T-cell (primary cell): ENCODE results near the gene FAM13A. TPM values are rescaled to one million over a fixed set of nuclear protein-coding genes. Genes with fewer than 3 reads are reported as not detected.

Experiments
- ATAC-seq, 4 experiments: fragments of 200-7000 bp in 3 of 4; fragments of 150-1000 bp in 1 of 4; cut with Tn5 transposase; replicated peaks in 1 of 4; 1 replicate in 3 of 4; 2 replicates in 1 of 4; pipeline ENCODE4 v1.10.0; 2021; ENCODE audit warnings: moderate library complexity in 3 of 4, mild to moderate bottlenecking in 2 of 4, moderate number of reproducible peaks in 1 of 4
- CTCF ChIA-PET, 2 donors: fragments of 300-600 bp; sonication (Branson Sonifier 250); formaldehyde crosslinking; loops; one replicate each; lab custom pipeline; 2022; ENCODE audit warnings: antibody characterized with exemption in 2 of 2; lab: Charles Lee
- POLR2A ChIA-PET, 2 donors: fragments of 300-600 bp; sonication (Branson Sonifier 250); formaldehyde crosslinking; loops; one replicate each; lab custom pipeline; 2022; ENCODE audit warnings: antibody characterized with exemption in 2 of 2; lab: Charles Lee
- DNase-seq, 35 experiments: peaks; one replicate each; pipeline versions ENCODE4 v3.0.0 to v3.0.0-alpha.2; 2013 to 2023
- H3K27ac ChIP-seq: one replicate; pipeline ENCODE4 v1.5.1; 2013; ENCODE audit warnings: low read length
- H3K27me3 ChIP-seq, 2 experiments: replicated peaks in 1 of 2; 1 replicate in 1 of 2; 2 replicates in 1 of 2; pipeline versions ENCODE4 v1.6.1 to v1.7.0; 2013; ENCODE audit warnings: low read length in 1 of 2, mixed read lengths in 1 of 2; ENCODE audit not compliant: control insufficient read depth in 2 of 2, insufficient read depth in 2 of 2; ENCODE audit errors: extremely low read depth in 1 of 2
- H3K36me3 ChIP-seq, 2 donors: 1 replicate in 1 of 2; 2 replicates in 1 of 2; pipeline versions ENCODE4 v1.6.1 to v1.7.0; 2013; ENCODE audit warnings: low read length in 1 of 2; ENCODE audit not compliant: control insufficient read depth in 2 of 2, insufficient read depth in 1 of 2; ENCODE audit errors: extremely low read depth in 1 of 2
- H3K4me1 ChIP-seq, 2 experiments: 1 replicate in 1 of 2; 2 replicates in 1 of 2; pipeline versions ENCODE4 v1.6.1 to v1.7.0; 2013; ENCODE audit warnings: low read length in 2 of 2, mixed read lengths in 1 of 2; ENCODE audit not compliant: insufficient read depth in 2 of 2, control insufficient read depth in 1 of 2; ENCODE audit errors: extremely low read depth in 1 of 2
- H3K4me3 ChIP-seq, 2 donors: 1 replicate in 1 of 2; 2 replicates in 1 of 2; pipeline versions ENCODE4 v1.5.1 to v1.7.0; 2013; ENCODE audit warnings: mild to moderate bottlenecking in 2 of 2, low read length in 1 of 2, moderate library complexity in 1 of 2; ENCODE audit not compliant: control insufficient read depth in 1 of 2; ENCODE audit errors: extremely low read depth in 1 of 2
- H3K9me3 ChIP-seq: 2 replicates; pipeline ENCODE4 v1.7.0; 2013
- H3K27ac Mint-ChIP-seq, 2 donors: one replicate each; pipeline ENCODE4 v1.8.0; 2020 to 2021; ENCODE audit warnings: mild to moderate bottlenecking in 2 of 2, mixed read lengths in 2 of 2
- H3K27me3 Mint-ChIP-seq, 2 donors: one replicate each; pipeline ENCODE4 v1.8.0; 2021 to 2022; ENCODE audit warnings: mixed read lengths in 2 of 2
- H3K36me3 Mint-ChIP-seq: one replicate; pipeline ENCODE4 v1.8.0; 2021; ENCODE audit warnings: mixed read lengths
- H3K4me1 Mint-ChIP-seq, 3 donors: one replicate each; pipeline ENCODE4 v1.8.0; 2020 to 2022; ENCODE audit warnings: mixed read lengths in 3 of 3, mild to moderate bottlenecking in 1 of 3
- H3K4me3 Mint-ChIP-seq, 3 donors: one replicate each; pipeline ENCODE4 v1.8.0; 2020 to 2022; ENCODE audit warnings: mild to moderate bottlenecking in 3 of 3, mixed read lengths in 3 of 3, moderate library complexity in 3 of 3
- H3K9me3 Mint-ChIP-seq, 3 donors: one replicate each; pipeline ENCODE4 v1.8.0; 2020 to 2022; ENCODE audit warnings: mixed read lengths in 3 of 3
- WGBS: methylation state at CpG from one replicate; pipeline ENCODE4 v1.1.5; 2013; ENCODE audit warnings: missing lambda C conversion rate; ENCODE audit not compliant: insufficient coverage; 5-methylcytosine and 5-hydroxymethylcytosine counted together
- total RNA-seq, 35 experiments: library from RNA in 6 of 35; stranded (reverse) in 6 of 35; fragments of 120-200 nt in 1 of 35; gene quantifications; one replicate each; pipeline versions ENCODE4 v1.2.1 to v1.2.4 and lab custom pipeline; 2013 to 2026

FAM13A gene
- total RNA-seq, 5 donors from 2014 or later (not counting 1 experiment from before 2014, with no cell fraction given) = 11.3 to 92.9 (median 22.7) TPM

DNA sequence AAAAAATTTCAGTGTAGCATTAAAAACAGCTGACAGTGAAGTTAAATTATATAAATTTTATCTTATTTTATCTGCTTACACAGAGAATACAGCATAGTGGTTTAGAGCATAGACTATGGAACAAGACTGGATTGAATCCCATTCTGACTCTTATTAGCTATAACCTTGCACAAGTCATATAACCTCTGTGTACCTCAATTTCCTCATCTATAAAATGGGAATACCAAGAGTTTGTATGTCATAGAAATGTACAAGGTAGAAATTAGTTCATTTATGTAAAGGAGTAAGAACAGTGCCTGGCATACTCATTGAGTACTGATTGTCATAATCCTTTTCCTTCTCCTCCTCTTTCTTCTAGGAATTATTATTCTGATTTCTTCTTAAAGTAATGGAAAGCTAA is 25.7 kb downstream of the FAM13A start:
- Histone ChIP-seq H3K4me3 (no peak overlapping the region), H3K4me1 (peaks cover 0 to 6% of the 10 kb centered on the region in 2 experiments), H3K27ac (no peak overlapping the region), H3K36me3 (no peaks in the 10 kb centered on the region), H3K9me3 (no peaks in the 10 kb centered on the region), H3K27me3 (no peaks in the 10 kb centered on the region)
- peaks cover 0 to 8% (median 8%) of the 10 kb centered on the region in 3 donors for H3K4me1 Mint-ChIP-seq
- H3K27me3 Mint-ChIP-seq = peaks cover 0 to 1% of the 10 kb centered on the region in 2 donors
- ATAC-seq = no peak
- H3K36me3 Mint-ChIP-seq = peaks cover 5% of the 10 kb centered on the region
- ChIA-PET CTCF (interaction anchor here (0.6 to 1.0 kb wide), 3 partner anchors 9 to 318 kb away, joined by 3 to 5 read pairs (median 3); no protein-coding TSS in a partner anchor), POLR2A (no interaction called here)
- peaks cover 5 to 16% (median 12%) of the 10 kb centered on the region in 3 donors for H3K9me3 Mint-ChIP-seq
- H3K27ac Mint-ChIP-seq = no peak overlapping the region
- DNase-seq = no peak
- H3K4me3 Mint-ChIP-seq = no peak overlapping the region

DNA sequence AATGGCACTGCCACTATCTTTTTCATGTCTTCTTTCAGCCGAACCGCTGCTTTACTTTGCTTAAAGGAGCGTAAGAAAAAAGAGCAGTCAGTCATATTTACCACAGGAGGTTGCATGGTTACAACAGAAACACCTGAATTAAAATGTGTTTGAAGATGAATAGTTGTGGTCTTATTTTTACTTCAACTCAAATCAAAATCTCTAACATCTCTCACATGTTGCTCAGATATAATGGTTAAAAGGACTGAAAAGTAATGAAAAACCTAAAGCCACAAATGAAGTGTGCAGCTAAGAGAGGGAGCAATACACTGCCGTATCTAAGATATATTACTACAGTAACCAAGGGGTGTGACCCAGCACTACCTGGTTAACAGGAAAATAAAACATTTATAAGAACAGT is 27.4 kb downstream of the FAM13A start:
- peaks cover 0 to 6% of the 10 kb centered on the region in 2 experiments for H3K4me1 ChIP-seq
- Mint-ChIP-seq H3K4me1 (peaks cover 0 to 8% (median 8%) of the 10 kb centered on the region in 3 donors), H3K9me3 (no peaks in the 10 kb centered on the region), H3K36me3 (no peaks in the 10 kb centered on the region), H3K4me3 (no peak overlapping the region), H3K27ac (peak overlapping the region; percentile 9 to 17), H3K27me3 (peaks cover 0 to 1% of the 10 kb centered on the region in 2 donors)
- ATAC-seq (peak; percentile 37 to 92 (median 60)), DNase-seq (peak in 2 of 35 experiments; percentile 3 to 39)
- no peaks in the 10 kb centered on the region for H3K36me3 ChIP-seq
- no peaks in the 10 kb centered on the region for H3K27me3 ChIP-seq
- H3K27ac ChIP-seq = peak overlapping the region; percentile 18
- ChIA-PET CTCF (interaction anchor here in 1 of 2 donors (0.6 kb wide), 1 partner anchor 206 kb away, joined by 3 read pairs; no protein-coding TSS in a partner anchor), POLR2A (interaction anchor here in 1 of 2 donors (0.7 kb wide), 1 partner anchor 87 kb away, joined by 4 read pairs; no protein-coding TSS in a partner anchor)
- no CpG with 5 or more reads among the region's 4 CpGs for WGBS
- peak overlapping the region in 1 of 2 donors; percentile 23 for H3K4me3 ChIP-seq
- no peaks in the 10 kb centered on the region for H3K9me3 ChIP-seq

DNA sequence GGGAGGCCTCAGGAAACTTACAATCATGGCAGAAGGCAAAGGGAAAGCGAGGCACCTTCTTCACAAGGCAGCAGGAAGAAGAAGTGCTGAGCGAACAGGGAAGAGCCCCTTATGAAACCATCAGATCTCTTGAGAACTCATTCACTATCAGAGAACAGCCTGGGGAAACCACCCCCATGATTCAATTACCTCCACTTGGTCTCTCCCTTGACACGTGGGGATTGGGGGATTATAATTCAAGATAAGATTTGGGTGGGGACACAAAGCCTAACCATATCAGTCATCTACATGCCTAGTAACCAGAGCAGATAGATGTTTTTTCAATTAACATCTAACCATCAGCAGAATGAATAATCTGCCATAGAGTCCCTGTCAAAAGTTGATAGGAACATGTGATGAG is 30.4 kb downstream of the FAM13A start:
- Mint-ChIP-seq H3K4me1 (peaks cover 4 to 8% (median 8%) of the 10 kb centered on the region in 3 donors), H3K27ac (no peak overlapping the region), H3K9me3 (no peaks in the 10 kb centered on the region), H3K36me3 (no peaks in the 10 kb centered on the region), H3K27me3 (peaks cover 0 to 1% of the 10 kb centered on the region in 2 donors), H3K4me3 (no peak overlapping the region)
- no peaks in the 10 kb centered on the region for H3K9me3 ChIP-seq
- H3K36me3 ChIP-seq = no peaks in the 10 kb centered on the region
- no peaks in the 10 kb centered on the region for H3K27me3 ChIP-seq
- CTCF ChIA-PET = interaction anchor here (0.8 to 7.0 kb wide), 2 partner anchors 208 kb away, joined by 3 to 131 read pairs; no protein-coding TSS in a partner anchor
- H3K27ac ChIP-seq = no peak overlapping the region
- WGBS = no CpG with 5 or more reads among the region's 3 CpGs
- no peak overlapping the region for H3K4me3 ChIP-seq
- ATAC-seq (no peak), DNase-seq (no peak)
- POLR2A ChIA-PET = no interaction called here
- H3K4me1 ChIP-seq = peaks cover 0 to 6% of the 10 kb centered on the region in 2 experiments

DNA sequence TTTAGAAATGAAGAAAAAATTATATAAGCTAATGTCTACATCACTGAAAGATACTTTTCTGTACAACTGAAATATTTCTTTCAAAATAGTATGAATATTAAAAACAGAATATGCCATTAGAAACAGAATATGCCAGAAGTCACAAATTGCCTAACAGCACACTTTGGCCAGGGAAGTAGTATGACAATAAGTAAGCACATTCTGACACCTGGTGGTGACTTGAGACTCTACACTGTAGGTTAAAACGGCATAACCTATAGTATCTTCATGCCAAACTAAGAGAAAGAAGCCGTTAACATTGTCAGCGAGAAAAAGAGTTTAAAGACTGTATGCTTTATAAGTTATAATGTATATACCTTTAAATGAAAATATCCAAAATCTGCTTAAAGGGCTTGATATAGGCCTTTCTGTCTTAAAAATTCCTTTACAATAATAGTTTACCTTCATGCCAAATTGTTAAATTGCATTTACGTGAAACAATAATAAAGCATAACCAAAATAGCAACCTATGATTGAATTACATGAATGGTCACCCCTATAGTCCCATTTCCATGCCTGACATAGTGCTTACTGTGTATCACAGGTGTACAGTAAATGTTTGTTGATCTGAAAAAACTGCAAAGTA is 32.8 kb downstream of the FAM13A start:
- POLR2A ChIA-PET = no interaction called here
- CTCF ChIA-PET = interaction anchor here (0.6 to 7.0 kb wide), 28 partner anchors 20 to 499 kb away, joined by 3 to 131 read pairs (median 5); no protein-coding TSS in a partner anchor
- no peak overlapping the region for H3K27ac Mint-ChIP-seq
- H3K4me1 Mint-ChIP-seq = peaks cover 2 to 8% (median 3%) of the 10 kb centered on the region in 3 donors
- H3K36me3 ChIP-seq = no peaks in the 10 kb centered on the region
- peaks cover 0 to 3% of the 10 kb centered on the region in 2 experiments for H3K4me1 ChIP-seq
- H3K27me3 Mint-ChIP-seq = peaks cover 0 to 1% of the 10 kb centered on the region in 2 donors
- DNase-seq (peak in 32 of 35 experiments; percentile 6 to 85 (median 42)), ATAC-seq (peak; percentile 88 to 99 (median 90))
- WGBS = no CpG with 5 or more reads among the region's 4 CpGs
- H3K9me3 Mint-ChIP-seq = no peaks in the 10 kb centered on the region
- no peaks in the 10 kb centered on the region for H3K9me3 ChIP-seq
- H3K27me3 ChIP-seq = no peaks in the 10 kb centered on the region
- H3K4me3 Mint-ChIP-seq = no peak overlapping the region
- no peaks in the 10 kb centered on the region for H3K36me3 Mint-ChIP-seq
- H3K27ac ChIP-seq = no peak overlapping the region
- no peak overlapping the region for H3K4me3 ChIP-seq

DNA sequence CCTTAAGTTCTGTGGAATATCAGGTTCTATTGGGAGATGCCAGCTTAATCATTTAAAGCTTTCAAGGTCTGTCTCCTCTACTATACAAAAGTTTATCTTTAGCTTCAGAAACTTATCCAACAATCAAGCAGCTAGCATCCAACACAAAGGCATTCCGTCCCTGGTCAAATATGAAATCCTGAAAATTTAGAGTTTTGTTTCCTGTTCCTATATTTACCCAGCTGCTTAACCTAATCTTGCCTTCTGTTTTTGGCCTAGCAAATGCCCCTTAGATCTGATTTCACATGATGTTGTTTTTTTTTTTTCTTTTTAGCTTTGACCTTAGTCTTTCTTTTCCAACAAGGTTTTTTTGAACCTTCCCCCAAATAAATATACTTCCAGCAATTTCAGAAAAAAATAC is 33.8 kb downstream of the FAM13A start:
- DNase-seq (no peak), ATAC-seq (no peak)
- Histone ChIP-seq H3K27ac (no peak overlapping the region), H3K27me3 (no peaks in the 10 kb centered on the region), H3K4me1 (no peaks in the 10 kb centered on the region), H3K9me3 (no peaks in the 10 kb centered on the region), H3K36me3 (no peaks in the 10 kb centered on the region), H3K4me3 (no peak overlapping the region)
- 80% methylated on average over 1 of the region's 1 CpG for WGBS
- POLR2A ChIA-PET = interaction anchor here (0.6 to 2.0 kb wide), 4 partner anchors 202 to 224 kb away, joined by 3 to 8 read pairs (median 5); no protein-coding TSS in a partner anchor
- H3K4me1 Mint-ChIP-seq = peaks cover 0 to 8% (median 0%) of the 10 kb centered on the region in 3 donors
- H3K4me3 Mint-ChIP-seq = no peak overlapping the region
- CTCF ChIA-PET = interaction anchor here (0.5 to 7.0 kb wide), 33 partner anchors 8 to 1641 kb away, joined by 3 to 131 read pairs (median 5); no protein-coding TSS in a partner anchor
- no peaks in the 10 kb centered on the region for H3K36me3 Mint-ChIP-seq
- H3K9me3 Mint-ChIP-seq = no peaks in the 10 kb centered on the region
- H3K27me3 Mint-ChIP-seq = peaks cover 0 to 1% of the 10 kb centered on the region in 2 donors
- no peak overlapping the region for H3K27ac Mint-ChIP-seq

DNA sequence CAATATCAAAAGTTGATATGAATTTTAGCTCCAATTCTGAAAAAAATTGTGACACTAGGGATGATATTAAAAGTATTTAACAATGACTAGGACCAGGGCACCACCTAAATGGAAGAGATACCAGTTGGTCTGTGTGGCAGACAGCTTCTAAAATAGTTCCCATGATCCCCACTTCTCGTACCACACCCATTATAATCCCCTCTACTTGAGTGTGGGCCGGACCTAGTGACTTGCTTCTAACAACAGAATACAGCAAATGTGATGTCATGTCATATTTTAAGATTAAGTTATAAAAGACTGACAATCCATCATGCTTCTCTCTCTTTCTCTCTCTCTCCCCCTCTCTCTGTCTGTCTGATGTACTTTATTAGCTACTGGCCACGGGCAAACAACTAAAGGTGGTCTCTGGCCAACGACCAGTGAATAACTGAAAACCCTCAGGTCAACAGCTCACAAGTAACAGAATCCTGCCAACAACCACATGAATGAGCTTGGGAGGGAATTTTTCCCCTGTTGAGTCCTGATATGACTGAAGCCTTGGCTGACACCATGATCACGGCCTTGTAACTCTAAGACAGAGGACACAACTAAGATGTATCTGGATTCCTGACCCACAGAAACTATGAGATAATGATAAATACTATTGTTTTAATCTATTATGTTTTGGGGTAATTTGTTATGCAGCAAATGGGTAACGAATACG is 34.4 kb downstream of the FAM13A start:
- Mint-ChIP-seq H3K27ac (no peak overlapping the region), H3K9me3 (no peaks in the 10 kb centered on the region), H3K36me3 (no peaks in the 10 kb centered on the region), H3K4me3 (no peak overlapping the region), H3K27me3 (peaks cover 0 to under 1% of the 10 kb centered on the region in 2 donors), H3K4me1 (peaks cover 0 to 8% (median 0%) of the 10 kb centered on the region in 3 donors)
- no peak for ATAC-seq
- no peaks in the 10 kb centered on the region for H3K36me3 ChIP-seq
- H3K4me1 ChIP-seq = no peaks in the 10 kb centered on the region
- no peak for DNase-seq
- WGBS = no CpG with 5 or more reads among the region's 7 CpGs
- H3K27me3 ChIP-seq = no peaks in the 10 kb centered on the region
- H3K9me3 ChIP-seq = no peaks in the 10 kb centered on the region
- H3K27ac ChIP-seq = no peak overlapping the region
- POLR2A ChIA-PET = interaction anchor here (0.6 to 2.0 kb wide), 5 partner anchors 201 to 345 kb away, joined by 3 to 8 read pairs (median 4); no protein-coding TSS in a partner anchor
- H3K4me3 ChIP-seq = no peak overlapping the region
- CTCF ChIA-PET = interaction anchor here (0.7 to 7.0 kb wide), 22 partner anchors 9 to 485 kb away, joined by 3 to 131 read pairs (median 5); no protein-coding TSS in a partner anchor
